ENCODE results near the gene OR52E5. TPM values are rescaled to one million over a fixed set of nuclear protein-coding genes. Genes with fewer than 3 reads are reported as not detected.

OR52E5 gene
- total and polyA plus RNA-seq, 3 experiments from 2014 or later, result not detected

DNA sequence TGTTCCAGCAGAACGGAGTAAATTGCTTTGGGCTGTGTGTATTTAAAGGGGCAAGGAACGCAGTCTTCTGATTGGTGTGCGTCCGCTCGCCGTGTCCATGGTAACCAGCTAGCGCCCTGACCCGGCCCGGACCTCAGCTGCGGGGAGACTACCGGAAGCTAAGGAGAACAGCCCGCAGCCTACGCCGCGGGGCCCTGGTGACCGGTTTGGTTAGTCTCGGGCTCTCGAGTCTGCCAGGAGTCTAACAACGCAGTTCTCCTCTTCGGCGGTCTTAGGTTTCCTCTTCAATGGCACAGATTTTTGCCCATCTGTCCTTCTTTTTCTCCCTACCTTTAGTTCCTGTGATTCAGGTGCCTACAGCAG is 45.6 kb downstream of the OR52E5 start:
- H3K9me3 Mint-ChIP-seq, result peaks cover 0 to 9% (median 0%) of the 10 kb centered on the region in 5 donors
- no peak overlapping the region for H3K27ac Mint-ChIP-seq
- H3K4me3 Mint-ChIP-seq, result no peak overlapping the region
- H3K27ac ChIP-seq (ENCODE audit: low read depth, low read length), result no peak overlapping the region
- no peak for DNase-seq
- no peaks in the 10 kb centered on the region for H3K27me3 ChIP-seq (ENCODE audit: insufficient read depth, low read length, poor library complexity, severe bottlenecking)
- H3K36me3 Mint-ChIP-seq, result no peaks in the 10 kb centered on the region
- peaks cover 1 to 17% of the 10 kb centered on the region in 2 donors for H3K27me3 Mint-ChIP-seq
- ChIA-PET POLR2A (no interaction called here), CTCF (no interaction called here)
- no peaks in the 10 kb centered on the region for H3K36me3 ChIP-seq (ENCODE audit: insufficient read depth, low read length)
- H3K4me3 ChIP-seq (ENCODE audit: low read length), result no peak overlapping the region
- H3K4me1 Mint-ChIP-seq, result no peaks in the 10 kb centered on the region
- no peaks in the 10 kb centered on the region for H3K4me1 ChIP-seq (ENCODE audit: insufficient read depth, low read length)
- no peaks in the 10 kb centered on the region for H3K9me3 ChIP-seq (ENCODE audit: low read length)

- H3K36me3 ChIP-seq (ENCODE audit: insufficient read depth, low read length), result no peaks in the 10 kb centered on the region
- ChIA-PET CTCF (no interaction called here), POLR2A (no interaction called here)
- no peaks in the 10 kb centered on the region for H3K36me3 Mint-ChIP-seq
- no peaks in the 10 kb centered on the region for H3K4me1 Mint-ChIP-seq
- peaks cover 0 to 5% (median 0%) of the 10 kb centered on the region in 5 donors for H3K9me3 Mint-ChIP-seq
- peaks cover 0 to 22% of the 10 kb centered on the region in 2 donors for H3K27me3 Mint-ChIP-seq
- H3K27ac Mint-ChIP-seq, result no peak overlapping the region
- H3K4me3 Mint-ChIP-seq, result no peak overlapping the region
- H3K27me3 ChIP-seq (ENCODE audit: insufficient read depth, low read length, poor library complexity, severe bottlenecking), result no peaks in the 10 kb centered on the region
- no peaks in the 10 kb centered on the region for H3K9me3 ChIP-seq (ENCODE audit: low read length)
- no peak overlapping the region for H3K27ac ChIP-seq (ENCODE audit: low read depth, low read length)
- DNase-seq, result no peak
- no peaks in the 10 kb centered on the region for H3K4me1 ChIP-seq (ENCODE audit: insufficient read depth, low read length)
- no peak overlapping the region for H3K4me3 ChIP-seq (ENCODE audit: low read length)
Observed at GRCh38 chr11:5940748-5941147, 47.7 kb downstream of the OR52E5 start.

- Histone ChIP-seq H3K27ac (ENCODE audit: low read depth, low read length) (no peak within 1 kb of the TSS), H3K9me3 (ENCODE audit: low read length) (no peaks in the 10 kb centered on the region), H3K4me3 (ENCODE audit: low read length) (no peak within 1 kb of the TSS), H3K36me3 (ENCODE audit: insufficient read depth, low read length) (no peaks in the 10 kb centered on the region), H3K4me1 (ENCODE audit: insufficient read depth, low read length) (no peaks in the 10 kb centered on the region), H3K27me3 (ENCODE audit: insufficient read depth, low read length, poor library complexity, severe bottlenecking) (no peaks in the 10 kb centered on the region)
- ChIA-PET POLR2A (no interaction called here), CTCF (no interaction called here)
- Mint-ChIP-seq H3K4me1 (no peaks in the 10 kb centered on the region), H3K4me3 (no peak within 1 kb of the TSS), H3K36me3 (no peaks in the 10 kb centered on the region), H3K9me3 (peaks cover 0 to 3% (median 0%) of the 10 kb centered on the region in 5 donors), H3K27ac (no peak within 1 kb of the TSS), H3K27me3 (peaks cover 0 to 22% of the 10 kb centered on the region in 2 donors)
- no peak for DNase-seq
Observed at GRCh38 chr11:5941951-5942350, 48.9 kb downstream of the OR52E5 start, which contains the start of gene OR56A3. Gene OR56A3, plus strand, starts transcription at chr11:5942251. Its CDS starts 5,096 bp downstream, at chr11:5947347.

Other genes with a start within 250 kb of the OR52E5 start
- gene TRIM5, start 208.1 kb upstream of the OR52E5 start, total RNA-seq, result 10 to 100 TPM in 1 of 2 experiments, 1 to 10 TPM in 1; 8.2 to 10.6 TPM
- gene TRIM5, start 208.1 kb upstream of the OR52E5 start, polyA plus RNA-seq, result 9.8 TPM
- gene TRIM22, start 203.4 kb upstream of the OR52E5 start, total RNA-seq, result 100 to 1,000 TPM; 105 TPM
- 163 TPM for gene TRIM22, start 203.4 kb upstream of the OR52E5 start, polyA plus RNA-seq
- gene OR56B1, start 156.8 kb upstream of the OR52E5 start, total RNA-seq, result not detected
- gene OR56B1, start 156.8 kb upstream of the OR52E5 start, polyA plus RNA-seq, result not detected
- gene OR52N4, start 139.0 kb upstream of the OR52E5 start, total RNA-seq, result under 1 TPM; 0.22 to 0.48 TPM
- 0.71 TPM for gene OR52N4, start 139.0 kb upstream of the OR52E5 start, polyA plus RNA-seq
- not detected for gene OR52N5, start 109.9 kb upstream of the OR52E5 start, total RNA-seq
- not detected for gene OR52N5, start 109.9 kb upstream of the OR52E5 start, polyA plus RNA-seq
- not detected for gene OR52N1, start 101.9 kb upstream of the OR52E5 start, total RNA-seq
- gene OR52N1, start 101.9 kb upstream of the OR52E5 start, polyA plus RNA-seq, result not detected
- not detected for gene OR52N2, start 84.3 kb upstream of the OR52E5 start, total RNA-seq
- not detected for gene OR52N2, start 84.3 kb upstream of the OR52E5 start, polyA plus RNA-seq
- not detected for gene OR52E6, start 51.3 kb upstream of the OR52E5 start, total RNA-seq
- not detected for gene OR52E6, start 51.3 kb upstream of the OR52E5 start, polyA plus RNA-seq
- not detected for gene OR52E8, start 35.5 kb upstream of the OR52E5 start, total RNA-seq
- gene OR52E8, start 35.5 kb upstream of the OR52E5 start, polyA plus RNA-seq, result not detected
- gene OR52E4, start 12.6 kb upstream of the OR52E5 start, total RNA-seq, result not detected
- not detected for gene OR52E4, start 12.6 kb upstream of the OR52E5 start, polyA plus RNA-seq
- gene OR56A3, start 49.0 kb downstream of the OR52E5 start, total RNA-seq, result not detected
- not detected for gene OR56A3, start 49.0 kb downstream of the OR52E5 start, polyA plus RNA-seq
- not detected for gene OR56A5, start 75.3 kb downstream of the OR52E5 start, total RNA-seq
- gene OR56A5, start 75.3 kb downstream of the OR52E5 start, polyA plus RNA-seq, result not detected
- not detected for gene OR52L1, start 93.8 kb downstream of the OR52E5 start, total RNA-seq
- not detected for gene OR52L1, start 93.8 kb downstream of the OR52E5 start, polyA plus RNA-seq
- gene OR56A4, start 113.7 kb downstream of the OR52E5 start, total RNA-seq, result not detected
- gene OR56A4, start 113.7 kb downstream of the OR52E5 start, polyA plus RNA-seq, result not detected
- gene OR56A1, start 137.6 kb downstream of the OR52E5 start, total RNA-seq, result not detected
- gene OR56A1, start 137.6 kb downstream of the OR52E5 start, polyA plus RNA-seq, result not detected
- gene OR56B4, start 214.5 kb downstream of the OR52E5 start, total RNA-seq, result not detected
- gene OR56B4, start 214.5 kb downstream of the OR52E5 start, polyA plus RNA-seq, result not detected